HepG2 (cell line): ENCODE data around the gene ALX3. TPM values are rescaled to one million over a fixed set of nuclear protein-coding genes. Genes with fewer than 3 reads are reported as not detected.

Source experiments
- ATF7 ChIP-seq, 2 experiments: fragments of 450-650 bp in 1 of 2; sonication (generic) in 1 of 2; formaldehyde crosslinking in 1 of 2; IDR thresholded peaks; 2 replicates each; pipeline versions ENCODE4 v1.4.0 to v1.6.1; 2016 to 2020; ENCODE audit warnings: antibody characterized with exemption in 1 of 2, mild to moderate bottlenecking in 1 of 2, missing genetic modification reagents in 1 of 2
- BRD4 ChIP-seq: sonication (generic); formaldehyde crosslinking; IDR thresholded peaks from 2 replicates; pipeline ENCODE4 v1.4.0; 2020; ENCODE audit warnings: missing genetic modification reagents
- CAMTA2 ChIP-seq: sonication (generic); formaldehyde crosslinking; IDR thresholded peaks from 2 replicates; pipeline ENCODE4 v1.4.0; 2020; ENCODE audit warnings: mild to moderate bottlenecking, missing genetic modification reagents, borderline replicate concordance
- ELF4 ChIP-seq: sonication (generic); formaldehyde crosslinking; IDR thresholded peaks from 2 replicates; pipeline ENCODE4 v1.5.0; 2020; ENCODE audit warnings: missing genetic modification reagents, mild to moderate bottlenecking, moderate library complexity, borderline replicate concordance
- EZH2 ChIP-seq: conservative IDR thresholded peaks from 2 replicates; pipeline ENCODE4 v1.6.1; 2012; ENCODE audit warnings: mild to moderate bottlenecking, low read depth, low read length, moderate library complexity
- HOXA9 ChIP-seq: sonication (generic); formaldehyde crosslinking; IDR thresholded peaks from 2 replicates; pipeline ENCODE4 v1.8.1; 2022; ENCODE audit warnings: missing genetic modification reagents, mild to moderate bottlenecking, moderate library complexity, borderline replicate concordance
- MATR3 ChIP-seq: sonication (generic); formaldehyde crosslinking; IDR thresholded peaks from 2 replicates; pipeline ENCODE4 v1.4.0; 2020; ENCODE audit warnings: missing genetic modification reagents
- NR2C2 ChIP-seq: sonication (generic); formaldehyde crosslinking; IDR thresholded peaks from 2 replicates; pipeline ENCODE4 v1.4.0; 2020; ENCODE audit warnings: missing genetic modification reagents, mild to moderate bottlenecking, moderate library complexity, borderline replicate concordance
- PBX2 ChIP-seq: IDR thresholded peaks from 2 replicates; pipeline ENCODE4 v1.6.1; 2016; ENCODE audit warnings: control low read depth
- PLRG1 ChIP-seq: fragments of 450-650 bp; conservative IDR thresholded peaks from 2 replicates; pipeline ENCODE4 v1.6.1; 2016
- PRDM4 ChIP-seq: sonication (generic); formaldehyde crosslinking; IDR thresholded peaks from 2 replicates; pipeline ENCODE4 v1.9.0; 2021; ENCODE audit warnings: missing genetic modification reagents, borderline replicate concordance
- TGIF2 ChIP-seq: IDR thresholded peaks from 2 replicates; pipeline ENCODE4 v1.6.1; 2016; ENCODE audit warnings: control low read depth, missing compliant biosample characterization
- TMF1 ChIP-seq: sonication (generic); formaldehyde crosslinking; IDR thresholded peaks from 2 replicates; pipeline ENCODE4 v1.8.1; 2022; ENCODE audit warnings: low read depth, missing genetic modification reagents
- ZBTB7A ChIP-seq: sonication (generic); formaldehyde crosslinking; IDR thresholded peaks from 2 replicates; pipeline ENCODE4 v1.8.0; 2022; ENCODE audit warnings: mild to moderate bottlenecking, missing genetic modification reagents
- ZNF142 ChIP-seq: sonication (generic); formaldehyde crosslinking; IDR thresholded peaks from 2 replicates; pipeline ENCODE4 v1.4.0; 2020; ENCODE audit warnings: missing genetic modification reagents
- ZNF337 ChIP-seq: sonication (generic); formaldehyde crosslinking; IDR thresholded peaks from 2 replicates; pipeline ENCODE4 v1.5.1; 2020; ENCODE audit warnings: missing genetic modification reagents, low read depth, mild to moderate bottlenecking, borderline replicate concordance
- ZNF383 ChIP-seq: sonication (generic); formaldehyde crosslinking; IDR thresholded peaks from 2 replicates; pipeline ENCODE4 v1.4.0; 2020; ENCODE audit warnings: missing genetic modification reagents, mild to moderate bottlenecking, borderline replicate concordance
- ZNF614 ChIP-seq: IDR thresholded peaks from 2 replicates; pipeline ENCODE4 v1.6.1; 2018; ENCODE audit warnings: missing biosample characterization, missing genetic modification reagents, inconsistent platforms, borderline replicate concordance
- ZNF720 ChIP-seq: sonication (generic); formaldehyde crosslinking; IDR thresholded peaks from 2 replicates; pipeline ENCODE4 v1.4.0; 2020; ENCODE audit warnings: missing genetic modification reagents
- ZNF792 ChIP-seq: IDR thresholded peaks from 2 replicates; pipeline ENCODE4 v1.6.1; 2016
- ZNF879 ChIP-seq: sonication (generic); formaldehyde crosslinking; IDR thresholded peaks from 2 replicates; pipeline ENCODE4 v1.8.1; 2023; ENCODE audit warnings: missing genetic modification reagents
- polyA plus RNA-seq, 8 experiments: library from polyadenylated mRNA; depleted of rRNA in 3 of 8; stranded (reverse) in 7 of 8; unstranded in 1 of 8; fragments of >200 nt; fragmentation: Illumina TruSeq in 4 of 8; extraction: Trizol in 4 of 8; gene quantifications; 2 replicates each; pipeline versions ENCODE4 v1.2.1 to v1.2.3, GENCODE V29; 2011 to 2016; ENCODE audit warnings: low read depth in 4 of 8, missing spikeins in 1 of 8, mixed read lengths in 1 of 8; ENCODE audit not compliant: insufficient read depth in 1 of 8
- total RNA-seq, 5 experiments: library from RNA; depleted of rRNA; stranded (reverse); fragments of >200 nt; fragmentation: Illumina TruSeq; extraction: Trizol; gene quantifications; 2 replicates each; pipeline ENCODE4 v1.2.3, GENCODE V29; 2016; ENCODE audit warnings: low read depth in 1 of 5

The ALX3 gene
- total and polyA plus RNA-seq, 2 of the 13 experiments (the other 11 are each of a cell fraction or from before 2014, with no cell fraction given), result not detected

- TF ChIP-seq MATR3 (CRISPR knock-in tag) (no peak), ZNF720 (CRISPR knock-in tag) (no peak), PBX2 (CRISPR knock-in tag) (no peak), ATF7 (IDR thresholded peaks at IDR 0.05) (no peak), ATF7 (CRISPR knock-in tag; IDR thresholded peaks at IDR 0.05) (no peak), ZNF879 (no peak), NR2C2 (CRISPR knock-in tag) (peak; percentile 45; the same call in 1 of the 2 replicates), ZNF792 (CRISPR knock-in tag) (no peak), TMF1 (no peak), ZBTB7A (CRISPR knock-in tag) (no peak), ZNF614 (no peak), PRDM4 (CRISPR knock-in tag) (no peak), ELF4 (CRISPR knock-in tag) (no peak), EZH2 (no peak), TGIF2 (CRISPR knock-in tag) (no peak), ZNF142 (peak; percentile 39; the same call in 1 of the 2 replicates), PLRG1 (no peak), CAMTA2 (CRISPR knock-in tag) (no peak), ZNF383 (CRISPR knock-in tag) (no peak), ZNF337 (CRISPR knock-in tag) (no peak), BRD4 (CRISPR knock-in tag) (no peak; the same call in 1 of the 2 replicates), HOXA9 (no peak)
These were observed 35.8 kb downstream of the ALX3 start, which contains the start of gene STRIP1 (continued) for GRCh38 chr1:110034451-110035235.
